GM12865 (cell line): ENCODE results near the gene POC1A.

Experiments
- DNase-seq: peaks from one replicate; pipeline ENCODE4 v3.0.0; 2010; ENCODE audit warnings: low read depth
- H3K4me3 ChIP-seq: 2 replicates; pipeline ENCODE4 v1.5.1; 2011; ENCODE audit warnings: mild to moderate bottlenecking, low read depth, low read length, control low read depth
- TF ChIP-seq, protein P1 (sequence below): IDR thresholded peaks from 2 replicates; pipeline ENCODE4 v1.5.1; 2011; ENCODE audit warnings: low read length, control low read depth, low read depth, inconsistent platforms; ENCODE audit not compliant: insufficient read depth; ENCODE audit errors: missing control alignments

Gene POC1A

DNA sequence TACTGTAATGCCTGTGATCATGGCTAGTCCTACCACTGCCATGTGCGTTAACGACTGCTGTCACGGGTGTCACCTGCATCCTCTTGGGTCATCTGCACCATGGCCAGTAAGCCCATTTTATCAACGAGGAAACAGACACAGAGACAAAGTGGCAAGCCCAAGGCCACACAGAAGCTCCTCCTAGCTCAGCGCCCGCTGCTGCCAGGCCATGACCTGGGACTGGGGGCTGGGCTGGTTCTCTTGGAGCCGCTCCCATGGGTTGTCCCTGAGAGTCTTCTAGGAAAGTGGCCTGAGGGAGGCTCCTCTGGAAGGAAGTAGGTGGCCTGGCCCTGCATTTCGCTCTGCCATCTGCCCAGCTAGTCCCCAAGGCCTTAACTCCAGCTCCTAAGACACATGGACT, 102.8 kb downstream of the POC1A start:
- TF ChIP-seq, protein P1, sequence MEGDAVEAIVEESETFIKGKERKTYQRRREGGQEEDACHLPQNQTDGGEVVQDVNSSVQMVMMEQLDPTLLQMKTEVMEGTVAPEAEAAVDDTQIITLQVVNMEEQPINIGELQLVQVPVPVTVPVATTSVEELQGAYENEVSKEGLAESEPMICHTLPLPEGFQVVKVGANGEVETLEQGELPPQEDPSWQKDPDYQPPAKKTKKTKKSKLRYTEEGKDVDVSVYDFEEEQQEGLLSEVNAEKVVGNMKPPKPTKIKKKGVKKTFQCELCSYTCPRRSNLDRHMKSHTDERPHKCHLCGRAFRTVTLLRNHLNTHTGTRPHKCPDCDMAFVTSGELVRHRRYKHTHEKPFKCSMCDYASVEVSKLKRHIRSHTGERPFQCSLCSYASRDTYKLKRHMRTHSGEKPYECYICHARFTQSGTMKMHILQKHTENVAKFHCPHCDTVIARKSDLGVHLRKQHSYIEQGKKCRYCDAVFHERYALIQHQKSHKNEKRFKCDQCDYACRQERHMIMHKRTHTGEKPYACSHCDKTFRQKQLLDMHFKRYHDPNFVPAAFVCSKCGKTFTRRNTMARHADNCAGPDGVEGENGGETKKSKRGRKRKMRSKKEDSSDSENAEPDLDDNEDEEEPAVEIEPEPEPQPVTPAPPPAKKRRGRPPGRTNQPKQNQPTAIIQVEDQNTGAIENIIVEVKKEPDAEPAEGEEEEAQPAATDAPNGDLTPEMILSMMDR = no peak
- no peak for DNase-seq
- no peak overlapping the region for H3K4me3 ChIP-seq

DNA sequence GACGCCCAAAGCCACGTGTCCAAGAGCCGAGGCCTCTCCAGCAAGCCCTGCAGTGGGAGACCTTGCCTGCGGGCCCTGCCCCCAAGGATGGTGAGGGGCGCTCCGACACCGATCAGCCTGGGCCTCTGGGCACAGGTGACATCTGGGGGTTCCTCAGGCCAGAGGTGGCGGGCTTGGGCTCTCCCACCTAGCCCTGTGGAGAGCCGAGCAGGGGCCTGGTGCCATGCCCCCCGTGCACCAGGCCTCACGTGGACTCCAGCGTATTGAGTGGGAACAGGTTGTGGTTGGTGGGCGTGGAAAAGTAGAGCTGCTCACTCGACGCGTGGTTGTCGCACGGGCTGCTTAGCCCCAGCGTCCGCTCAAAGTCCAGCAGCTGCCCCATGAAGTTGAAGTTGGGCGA, 103.7 kb downstream of the POC1A start:
- TF ChIP-seq, protein P1 = no peak
- H3K4me3 ChIP-seq = no peak overlapping the region
- no peak for DNase-seq

DNA sequence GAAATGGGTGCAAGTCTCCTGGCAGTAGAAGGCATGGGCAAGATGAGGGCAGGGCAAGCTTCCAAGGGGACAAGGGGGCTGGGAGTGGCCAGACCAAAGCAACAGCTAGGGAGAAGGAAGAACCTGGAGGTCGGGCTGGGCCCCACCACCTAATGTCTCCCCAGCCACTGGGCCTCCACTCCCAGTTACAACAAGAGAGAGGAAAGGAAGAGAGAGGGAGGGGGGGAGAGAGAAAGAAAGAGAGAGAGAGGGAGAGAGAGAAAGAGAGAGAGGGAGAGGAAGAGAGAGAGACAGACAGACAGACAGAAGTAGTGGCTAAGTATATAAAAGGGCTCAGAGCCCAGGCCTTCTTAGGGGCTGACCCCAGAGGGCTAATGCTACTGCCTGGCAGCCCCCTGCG, 104.7 kb downstream of the POC1A start:
- no peak overlapping the region for H3K4me3 ChIP-seq
- no peak for DNase-seq
- TF ChIP-seq, protein P1 = no peak

DNA sequence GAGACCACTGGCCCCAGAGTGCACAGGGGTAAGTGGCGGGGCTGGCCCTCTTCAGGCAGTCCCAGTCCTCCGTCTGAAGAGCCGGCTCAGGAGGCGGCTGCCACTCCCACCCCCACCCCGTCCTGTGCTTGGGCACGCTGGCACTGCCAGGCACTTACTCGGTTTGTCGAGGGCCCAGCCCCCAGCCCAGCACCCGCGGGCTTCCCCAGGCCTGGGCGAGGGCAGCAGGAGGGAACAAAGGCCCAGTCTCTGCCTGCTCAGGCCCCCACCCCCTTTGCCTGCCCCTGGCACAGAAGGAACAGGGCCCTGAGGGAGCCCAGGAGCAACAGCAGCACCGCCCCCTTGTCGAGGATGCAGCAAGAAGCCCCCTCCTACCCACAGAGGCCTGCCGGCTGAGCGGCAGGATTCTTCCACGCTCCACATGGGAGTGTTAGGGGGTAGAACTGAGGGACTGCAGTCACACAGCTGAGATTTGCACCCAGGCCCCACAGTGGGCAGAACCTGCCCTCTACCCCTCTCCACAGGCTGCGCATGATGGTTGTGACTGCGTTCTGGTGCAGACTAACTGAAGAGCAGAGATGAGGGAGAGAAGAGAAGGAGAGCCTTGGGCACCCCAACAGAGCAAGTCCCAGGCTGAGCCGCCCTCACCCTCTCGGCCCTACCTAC, 106.8 kb downstream of the POC1A start:
- DNase-seq = no peak
- H3K4me3 ChIP-seq = no peak overlapping the region
- TF ChIP-seq, protein P1 = no peak

DNA sequence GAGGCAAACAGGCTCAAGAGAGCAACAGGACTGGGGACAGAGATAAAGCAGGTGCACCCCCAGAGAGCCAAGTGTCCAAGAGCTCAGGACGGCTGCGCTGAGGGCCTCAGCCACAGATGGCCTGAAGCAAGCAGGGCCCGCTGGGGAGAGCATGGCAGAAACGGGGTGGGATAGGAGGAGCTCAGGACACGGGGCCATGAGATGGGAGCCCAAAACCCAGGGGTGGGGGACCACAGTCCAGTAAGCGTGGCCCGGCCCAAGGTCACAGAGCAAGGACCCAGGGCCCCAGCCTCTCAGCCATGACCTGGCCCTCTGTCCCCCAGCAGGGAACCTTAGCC, 107.4 kb downstream of the POC1A start:
- TF ChIP-seq, protein P1 = no peak
- DNase-seq = no peak
- H3K4me3 ChIP-seq = no peak overlapping the region

DNA sequence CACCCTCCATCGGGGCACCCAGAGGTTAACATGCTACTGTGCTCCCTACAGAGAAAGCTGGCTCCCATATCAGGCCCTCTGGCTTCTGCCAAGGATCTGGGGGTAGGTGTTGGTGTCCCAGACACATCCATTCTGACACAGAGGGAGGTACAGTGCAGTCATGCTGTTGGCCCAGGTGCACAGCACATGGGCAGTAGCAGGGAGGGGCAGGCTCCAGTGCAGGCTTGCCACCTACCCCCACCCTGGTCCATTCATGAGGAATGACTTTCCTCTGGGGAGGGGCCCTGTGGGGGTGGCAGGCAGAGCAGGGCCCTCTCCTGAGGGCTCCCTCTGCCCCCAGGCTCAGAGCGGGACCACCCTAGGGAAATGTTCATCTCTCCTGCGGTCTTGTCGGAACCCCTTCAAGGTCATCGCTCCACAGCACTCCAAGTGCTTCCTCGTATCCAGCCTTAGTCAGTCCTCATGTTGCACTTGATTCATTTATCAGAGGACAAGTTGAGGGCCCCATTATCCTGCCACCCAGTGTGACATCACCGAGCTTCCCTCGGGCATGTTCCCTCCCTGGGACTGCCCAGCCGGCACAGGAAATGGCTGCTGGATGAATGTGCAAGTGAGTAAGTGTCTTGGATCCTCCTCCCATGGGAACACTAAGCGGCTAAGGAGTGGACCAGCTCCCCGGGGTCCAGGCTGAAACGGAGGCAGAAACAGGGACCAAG, 107.9 kb downstream of the POC1A start:
- H3K4me3 ChIP-seq = no peak overlapping the region
- TF ChIP-seq, protein P1 = no peak
- no peak for DNase-seq

DNA sequence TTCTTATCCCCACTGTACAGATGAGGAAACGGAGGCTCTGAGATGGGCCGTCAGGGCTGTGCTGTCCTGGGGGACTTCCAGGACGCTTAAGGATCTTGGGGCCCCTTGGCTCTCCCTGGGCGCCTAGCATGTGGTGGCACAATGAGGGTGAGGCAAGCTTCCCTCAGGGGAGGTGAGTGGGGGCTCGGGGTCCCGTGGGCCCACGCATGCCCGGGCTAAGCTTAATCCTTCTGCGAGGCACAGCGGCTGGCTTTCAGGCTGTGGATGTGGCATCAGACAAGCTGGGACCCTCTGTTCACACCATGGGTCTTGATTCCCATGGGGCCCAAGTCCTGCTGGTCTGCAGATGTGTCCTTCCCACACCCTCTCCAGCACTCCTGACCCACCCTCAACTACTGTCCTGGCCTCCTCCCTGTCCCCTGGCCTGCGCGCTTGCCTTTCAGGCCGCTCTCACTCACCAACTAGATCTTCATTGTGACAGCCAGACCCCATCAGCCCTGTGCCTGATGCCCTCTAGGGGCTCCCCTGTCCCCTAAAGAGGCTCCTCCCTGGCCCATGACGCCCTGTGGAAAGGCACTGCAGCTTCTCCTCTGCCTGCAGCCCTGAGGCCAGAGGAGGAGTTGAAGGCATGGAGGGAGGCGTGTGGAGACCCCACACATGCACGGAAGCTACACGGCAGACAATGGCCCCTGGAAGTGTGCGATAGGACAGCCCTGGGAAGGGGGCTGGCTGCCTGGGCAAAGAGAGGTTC, 109.2 kb downstream of the POC1A start:
- TF ChIP-seq, protein P1 = no peak
- no peak for DNase-seq
- H3K4me3 ChIP-seq = no peak overlapping the region
